ENCODE results near the gene PCDHB7.

DNA sequence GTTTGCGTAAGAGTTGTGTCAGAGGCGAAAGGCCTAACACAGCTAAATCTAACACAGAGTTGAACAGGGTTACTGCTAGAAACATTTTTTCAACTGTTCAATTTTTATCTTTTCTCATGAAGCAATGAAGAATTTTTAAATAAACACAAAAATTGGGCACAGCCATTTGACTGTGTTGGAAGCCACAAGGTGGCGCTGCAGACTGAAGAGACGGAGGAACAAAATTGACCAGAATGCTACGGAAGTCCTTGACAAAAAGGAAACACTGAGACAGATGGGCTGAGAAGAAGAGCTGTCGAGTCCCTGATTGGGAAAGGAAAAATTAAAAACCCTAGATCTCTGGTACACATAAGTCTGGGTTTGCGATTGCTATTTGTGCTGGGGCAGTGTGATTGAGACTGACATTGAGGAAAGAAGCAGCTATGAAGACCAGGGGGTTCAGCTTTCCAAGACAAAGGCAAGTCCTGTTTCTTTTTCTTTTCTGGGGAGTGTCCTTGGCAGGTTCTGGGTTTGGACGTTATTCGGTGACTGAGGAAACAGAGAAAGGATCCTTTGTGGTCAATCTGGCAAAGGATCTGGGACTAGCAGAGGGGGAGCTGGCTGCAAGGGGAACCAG, 14.6 kb downstream of the PCDHB7 start, which contains the start of gene PCDHB9:
- TF ChIP-seq, protein P1, sequence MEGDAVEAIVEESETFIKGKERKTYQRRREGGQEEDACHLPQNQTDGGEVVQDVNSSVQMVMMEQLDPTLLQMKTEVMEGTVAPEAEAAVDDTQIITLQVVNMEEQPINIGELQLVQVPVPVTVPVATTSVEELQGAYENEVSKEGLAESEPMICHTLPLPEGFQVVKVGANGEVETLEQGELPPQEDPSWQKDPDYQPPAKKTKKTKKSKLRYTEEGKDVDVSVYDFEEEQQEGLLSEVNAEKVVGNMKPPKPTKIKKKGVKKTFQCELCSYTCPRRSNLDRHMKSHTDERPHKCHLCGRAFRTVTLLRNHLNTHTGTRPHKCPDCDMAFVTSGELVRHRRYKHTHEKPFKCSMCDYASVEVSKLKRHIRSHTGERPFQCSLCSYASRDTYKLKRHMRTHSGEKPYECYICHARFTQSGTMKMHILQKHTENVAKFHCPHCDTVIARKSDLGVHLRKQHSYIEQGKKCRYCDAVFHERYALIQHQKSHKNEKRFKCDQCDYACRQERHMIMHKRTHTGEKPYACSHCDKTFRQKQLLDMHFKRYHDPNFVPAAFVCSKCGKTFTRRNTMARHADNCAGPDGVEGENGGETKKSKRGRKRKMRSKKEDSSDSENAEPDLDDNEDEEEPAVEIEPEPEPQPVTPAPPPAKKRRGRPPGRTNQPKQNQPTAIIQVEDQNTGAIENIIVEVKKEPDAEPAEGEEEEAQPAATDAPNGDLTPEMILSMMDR (conservative IDR thresholded peaks at IDR 0.05; ENCODE audit: low read length): peak; percentile 97
- TF ChIP-seq EZH2phosphoT487 (IDR thresholded peaks at IDR 0.05; ENCODE audit: borderline replicate concordance, low read depth, low read length): no peak

Data from OCI-LY7 (cell line).